ENCODE data around the gene CALML5. TPM values are rescaled to one million over a fixed set of nuclear protein-coding genes. Genes with fewer than 3 reads are reported as not detected.

Gene CALML5
- total RNA-seq, 1 donor from 2014 or later: not detected

DNA sequence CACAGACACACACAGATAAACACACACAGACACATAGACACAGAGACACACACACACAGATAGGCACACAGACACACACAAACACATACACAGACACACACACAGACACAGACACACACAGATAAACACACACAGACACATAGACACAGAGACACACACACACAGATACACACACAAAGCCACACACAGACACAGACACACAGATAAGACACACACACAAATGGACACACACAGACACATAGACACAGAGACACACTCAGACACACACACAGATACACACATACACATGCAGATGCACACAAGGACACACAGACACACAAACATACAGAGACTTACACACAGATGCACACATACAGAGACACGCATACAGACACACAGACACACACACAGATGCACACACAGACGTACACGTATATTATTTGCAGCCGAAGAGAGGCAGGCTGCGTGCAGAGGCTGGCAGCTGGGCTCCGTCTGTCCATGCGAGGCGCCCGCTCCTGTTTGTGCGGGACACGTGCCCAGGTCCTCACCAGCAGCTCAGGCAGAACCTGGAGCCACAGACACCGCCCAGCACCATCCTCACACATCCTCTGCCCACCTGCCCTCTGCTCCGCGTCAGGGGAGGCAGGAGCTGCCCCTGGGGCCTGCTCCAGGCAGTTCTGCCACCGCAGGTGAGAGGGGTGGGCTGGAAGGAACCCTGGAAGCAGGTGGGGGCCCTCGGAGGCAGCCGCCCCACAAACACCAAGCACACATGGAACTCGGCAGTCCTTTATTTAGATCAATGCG lies 1.2 kb downstream of the CALML5 start:
- no peak for TF ChIP-seq CTCF (IDR thresholded peaks at IDR 0.05)
- no peak overlapping the region for H3K27ac Mint-ChIP-seq (ENCODE audit: unreplicated experiment)
- H3K9me3 Mint-ChIP-seq (ENCODE audit: low read depth): no peaks in the 10 kb centered on the region
- DNase-seq (ENCODE audit: low spot score): no peak
- H3K36me3 Mint-ChIP-seq (ENCODE audit: low read depth): no peaks in the 10 kb centered on the region
- H3K4me3 Mint-ChIP-seq (ENCODE audit: unreplicated experiment): no peak overlapping the region
- peaks cover 22% of the 10 kb centered on the region for H3K27me3 Mint-ChIP-seq (ENCODE audit: low read depth)
- no peaks in the 10 kb centered on the region for H3K4me1 Mint-ChIP-seq (ENCODE audit: low read depth)

DNA sequence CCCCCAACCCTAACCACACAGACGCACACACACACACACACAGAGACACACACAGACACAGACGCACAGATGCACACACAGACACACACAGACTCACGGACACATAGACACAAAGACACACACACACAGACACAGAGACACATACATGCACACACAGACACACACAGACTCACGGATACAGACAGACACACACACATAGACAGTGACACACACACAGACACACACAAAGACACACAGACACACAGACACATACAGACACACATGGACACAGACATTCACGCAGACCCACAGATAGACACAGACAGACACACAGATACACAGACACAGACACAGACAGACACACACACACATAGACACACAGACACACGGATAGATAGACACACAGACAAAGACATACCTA lies 2.1 kb downstream of the CALML5 start:
- Mint-ChIP-seq H3K27me3 (ENCODE audit: low read depth) (peaks cover 16% of the 10 kb centered on the region), H3K4me3 (ENCODE audit: unreplicated experiment) (no peak overlapping the region), H3K36me3 (ENCODE audit: low read depth) (no peaks in the 10 kb centered on the region), H3K9me3 (ENCODE audit: low read depth) (peaks cover 3% of the 10 kb centered on the region), H3K4me1 (ENCODE audit: low read depth) (no peaks in the 10 kb centered on the region), H3K27ac (ENCODE audit: unreplicated experiment) (no peak overlapping the region)
- no peak for TF ChIP-seq CTCF (IDR thresholded peaks at IDR 0.05)
- no peak for DNase-seq (ENCODE audit: low spot score)

DNA sequence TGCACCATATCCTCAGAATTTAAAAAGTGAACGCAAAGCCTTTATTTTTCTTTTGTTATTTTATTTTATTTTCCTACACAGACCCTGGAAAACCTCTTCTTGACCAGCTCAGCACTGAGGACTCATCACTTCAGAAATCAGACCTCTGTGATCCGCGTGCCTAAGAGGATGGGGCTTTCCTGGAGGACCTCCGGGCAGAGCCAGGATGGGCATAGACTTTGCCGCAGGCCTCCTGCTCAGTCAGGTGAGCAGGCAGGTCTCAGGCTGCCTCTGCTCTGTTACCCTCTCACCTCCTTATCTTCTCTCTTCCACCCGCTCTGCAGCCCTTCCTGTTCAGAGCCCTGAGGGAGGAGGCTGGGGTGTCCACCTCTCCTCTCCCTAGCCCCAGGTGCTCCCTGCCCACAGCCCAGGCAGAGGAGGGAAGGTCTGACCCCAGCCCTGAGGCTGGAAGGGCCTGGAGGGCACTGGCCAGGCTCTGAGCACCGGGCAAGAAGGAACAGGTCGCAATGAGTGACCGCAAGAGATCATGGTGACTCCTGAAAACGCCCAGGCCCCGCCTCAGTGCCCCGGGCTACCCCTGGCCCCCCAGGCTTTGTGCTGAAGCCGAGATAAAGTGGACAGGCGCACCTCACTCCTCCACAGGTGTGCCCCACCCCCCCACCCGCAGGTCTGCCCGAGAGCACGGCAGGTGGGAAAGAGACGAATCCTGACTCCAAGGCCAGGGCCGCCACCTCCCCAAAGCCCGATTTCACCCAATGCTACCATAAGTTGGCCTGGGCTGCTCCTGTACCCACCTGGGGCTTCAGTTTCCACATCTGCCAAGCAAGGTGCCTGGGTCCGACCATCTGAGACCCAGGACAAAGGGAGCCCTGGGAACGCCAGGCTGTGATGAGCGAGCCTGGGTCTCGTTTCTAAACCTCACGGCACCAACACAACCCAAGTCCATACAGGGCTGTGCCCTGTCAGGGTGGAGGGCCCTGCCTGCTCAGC lies 2.8 kb downstream of the CALML5 start:
- H3K27me3 Mint-ChIP-seq (ENCODE audit: low read depth): peaks cover 14% of the 10 kb centered on the region
- H3K36me3 Mint-ChIP-seq (ENCODE audit: low read depth): no peaks in the 10 kb centered on the region
- no peak overlapping the region for H3K27ac Mint-ChIP-seq (ENCODE audit: unreplicated experiment)
- H3K4me3 Mint-ChIP-seq (ENCODE audit: unreplicated experiment): no peak overlapping the region
- H3K4me1 Mint-ChIP-seq (ENCODE audit: low read depth): no peaks in the 10 kb centered on the region
- TF ChIP-seq CTCF (IDR thresholded peaks at IDR 0.05): no peak
- DNase-seq (ENCODE audit: low spot score): no peak
- H3K9me3 Mint-ChIP-seq (ENCODE audit: low read depth): peaks cover 4% of the 10 kb centered on the region

DNA sequence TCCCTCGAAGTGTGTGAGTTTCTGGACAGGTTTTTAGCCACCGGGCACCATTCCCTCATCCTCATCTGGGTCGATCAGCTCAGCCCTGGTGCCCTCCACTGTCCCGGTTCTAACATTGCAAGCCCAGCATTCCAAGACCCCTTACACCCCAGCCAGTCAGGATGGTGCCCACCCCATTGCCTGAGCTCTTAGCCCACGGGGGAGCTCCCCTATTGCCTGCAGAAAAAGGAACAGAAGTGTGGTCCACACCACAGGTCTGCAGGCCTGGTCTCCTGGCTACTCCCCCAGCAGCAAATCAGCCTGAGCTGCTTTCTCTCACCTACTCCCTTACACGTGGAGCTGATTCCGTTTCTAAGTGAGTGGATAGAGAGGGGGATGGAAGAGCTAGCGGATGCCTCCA lies 4.8 kb downstream of the CALML5 start:
- H3K36me3 Mint-ChIP-seq (ENCODE audit: low read depth): no peaks in the 10 kb centered on the region
- no peak for DNase-seq (ENCODE audit: low spot score)
- TF ChIP-seq CTCF (IDR thresholded peaks at IDR 0.05): no peak
- no peaks in the 10 kb centered on the region for H3K27me3 Mint-ChIP-seq (ENCODE audit: low read depth)
- H3K9me3 Mint-ChIP-seq (ENCODE audit: low read depth): peaks cover 4% of the 10 kb centered on the region
- H3K4me1 Mint-ChIP-seq (ENCODE audit: low read depth): no peaks in the 10 kb centered on the region
- H3K4me3 Mint-ChIP-seq (ENCODE audit: unreplicated experiment): no peak overlapping the region
- H3K27ac Mint-ChIP-seq (ENCODE audit: unreplicated experiment): no peak overlapping the region

- H3K4me3 Mint-ChIP-seq (ENCODE audit: unreplicated experiment): no peak overlapping the region
- H3K9me3 Mint-ChIP-seq (ENCODE audit: low read depth): peaks cover 4% of the 10 kb centered on the region
- no peak for DNase-seq (ENCODE audit: low spot score)
- H3K4me1 Mint-ChIP-seq (ENCODE audit: low read depth): no peaks in the 10 kb centered on the region
- no peaks in the 10 kb centered on the region for H3K27me3 Mint-ChIP-seq (ENCODE audit: low read depth)
- TF ChIP-seq CTCF (IDR thresholded peaks at IDR 0.05): no peak
- no peak overlapping the region for H3K27ac Mint-ChIP-seq (ENCODE audit: unreplicated experiment)
- no peaks in the 10 kb centered on the region for H3K36me3 Mint-ChIP-seq (ENCODE audit: low read depth)
Measured at GRCh38 chr10:5493691-5494090, 5.7 kb downstream of the CALML5 start.
